ENCODE data around the gene ARID2.

ARID2 gene

GRCh38 chr12:45721369-45721768, 8.1 kb upstream of the ARID2 start:
- DNase-seq: no peak

- DNase-seq: no peak
Measured at GRCh38 chr12:45721954-45722353, 7.6 kb upstream of the ARID2 start.

GRCh38 chr12:45725631-45726602, 3.6 kb upstream of the ARID2 start:
- no peak for DNase-seq

- DNase-seq: peak; percentile 18
Measured at GRCh38 chr12:45726603-45727300, 2.8 kb upstream of the ARID2 start.

- DNase-seq: peak; percentile 96
Measured at GRCh38 chr12:45727301-45727979, 2.1 kb upstream of the ARID2 start.

- no peak for DNase-seq
Measured at GRCh38 chr12:45727980-45728629, 1.4 kb upstream of the ARID2 start.

- peak; percentile 98 for DNase-seq
Measured at GRCh38 chr12:45728630-45729232, 775 bp upstream of the ARID2 start.

- no peak for DNase-seq
Measured at GRCh38 chr12:45730084-45730347, 510 bp downstream of the ARID2 start.

- DNase-seq: peak; percentile 57
Measured at GRCh38 chr12:45730348-45731189, 1.1 kb downstream of the ARID2 start.

- no peak for DNase-seq
Measured at GRCh38 chr12:45731190-45731775, 1.8 kb downstream of the ARID2 start.

GRCh38 chr12:45732250-45732649, 2.7 kb downstream of the ARID2 start:
- peak; percentile 35 for DNase-seq

GRCh38 chr12:45732936-45733335, 3.4 kb downstream of the ARID2 start:
- DNase-seq: no peak

GRCh38 chr12:45737638-45738037, 8.1 kb downstream of the ARID2 start:
- DNase-seq: no peak

GRCh38 chr12:45742590-45742989, 13.1 kb downstream of the ARID2 start:
- DNase-seq: no peak

GRCh38 chr12:45743247-45743646, 13.7 kb downstream of the ARID2 start:
- DNase-seq: no peak

GRCh38 chr12:45745861-45746277, 16.4 kb downstream of the ARID2 start:
- no peak for DNase-seq

- DNase-seq: no peak
Measured at GRCh38 chr12:45756666-45757065, 27.2 kb downstream of the ARID2 start.

GRCh38 chr12:45757172-45757571, 27.7 kb downstream of the ARID2 start:
- DNase-seq: no peak

GRCh38 chr12:45760333-45760732, 30.8 kb downstream of the ARID2 start:
- no peak for DNase-seq

GRCh38 chr12:45762185-45763110, 32.9 kb downstream of the ARID2 start:
- DNase-seq: no peak

Data from CD4-positive, alpha-beta T cell treated with Interleukin-15 for 1 hour (primary cell).